ENCODE data around the gene TRMT10B. TPM values are rescaled to one million over a fixed set of nuclear protein-coding genes. Genes with fewer than 3 reads are reported as not detected.

The TRMT10B gene
- total and polyA plus RNA-seq, 2 of the 13 experiments (the other 11 are each of a cell fraction or from before 2014, with no cell fraction given) = 3.1 to 3.9 TPM

DNA sequence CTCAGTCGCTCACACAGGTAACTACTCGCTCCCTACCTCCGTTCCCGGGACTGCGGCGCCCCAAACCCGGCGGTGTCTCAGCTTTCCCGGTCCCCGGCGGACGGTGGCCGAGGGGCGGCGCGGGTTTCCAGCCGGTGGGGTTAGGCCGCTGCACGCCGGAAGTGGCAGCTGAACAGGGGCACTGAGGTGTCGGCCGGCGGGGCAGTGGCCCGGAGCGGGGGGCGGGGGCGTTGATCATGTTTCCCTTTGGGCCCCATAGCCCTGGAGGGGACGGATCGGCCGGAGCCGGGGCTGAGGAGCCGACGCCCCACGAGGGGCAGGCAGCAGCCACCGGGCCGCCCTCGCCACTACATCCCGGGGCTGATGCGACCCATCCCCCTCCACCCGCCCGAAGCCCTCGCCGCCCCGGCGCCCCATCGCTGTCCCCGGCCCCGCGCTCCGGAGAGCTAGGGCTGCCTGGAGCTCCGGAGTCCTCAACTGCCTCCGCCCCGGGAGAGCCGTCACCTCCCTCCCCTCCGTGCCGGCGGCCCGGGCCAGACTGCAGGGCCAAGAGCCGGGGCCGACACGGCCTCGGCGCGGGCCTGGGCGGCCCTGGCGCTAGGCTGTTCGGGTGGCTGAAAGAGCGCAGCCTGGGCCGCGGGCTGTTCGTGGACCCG lies 47.2 kb downstream of the TRMT10B start, which contains the start of gene DCAF10 (continued):
- TF ChIP-seq, protein P1, sequence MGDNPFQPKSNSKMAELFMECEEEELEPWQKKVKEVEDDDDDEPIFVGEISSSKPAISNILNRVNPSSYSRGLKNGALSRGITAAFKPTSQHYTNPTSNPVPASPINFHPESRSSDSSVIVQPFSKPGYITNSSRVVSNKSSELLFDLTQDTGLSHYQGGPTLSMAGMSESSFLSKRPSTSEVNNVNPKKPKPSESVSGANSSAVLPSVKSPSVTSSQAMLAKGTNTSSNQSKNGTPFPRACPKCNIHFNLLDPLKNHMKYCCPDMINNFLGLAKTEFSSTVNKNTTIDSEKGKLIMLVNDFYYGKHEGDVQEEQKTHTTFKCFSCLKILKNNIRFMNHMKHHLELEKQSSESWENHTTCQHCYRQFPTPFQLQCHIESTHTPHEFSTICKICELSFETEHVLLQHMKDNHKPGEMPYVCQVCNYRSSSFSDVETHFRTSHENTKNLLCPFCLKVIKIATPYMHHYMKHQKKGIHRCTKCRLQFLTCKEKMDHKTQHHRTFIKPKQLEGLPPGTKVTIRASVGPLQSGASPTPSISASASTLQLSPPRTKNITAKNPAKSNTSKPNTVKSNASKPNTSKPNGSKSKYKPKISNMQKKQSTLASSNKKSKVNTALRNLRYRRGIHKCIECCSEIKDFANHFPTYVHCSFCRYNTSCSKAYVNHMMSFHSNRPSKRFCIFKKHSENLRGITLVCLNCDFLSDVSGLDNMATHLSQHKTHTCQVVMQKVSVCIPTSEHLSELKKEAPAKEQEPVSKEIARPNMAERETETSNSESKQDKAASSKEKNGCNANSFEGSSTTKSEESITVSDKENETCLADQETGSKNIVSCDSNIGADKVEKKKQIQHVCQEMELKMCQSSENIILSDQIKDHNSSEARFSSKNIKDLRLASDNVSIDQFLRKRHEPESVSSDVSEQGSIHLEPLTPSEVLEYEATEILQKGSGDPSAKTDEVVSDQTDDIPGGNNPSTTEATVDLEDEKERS (CRISPR knock-in tag; IDR thresholded peaks at IDR 0.05) = peak; percentile 93
- TF ChIP-seq ZFY (CRISPR knock-in tag; IDR thresholded peaks at IDR 0.05) = peak; percentile 92
- TF ChIP-seq NONO (IDR thresholded peaks at IDR 0.05) = no peak
- TF ChIP-seq NONO (CRISPR knock-in tag; conservative IDR thresholded peaks at IDR 0.05) = peak; percentile 100
- TF ChIP-seq ZNF263 (CRISPR knock-in tag; IDR thresholded peaks at IDR 0.05) = peak; percentile 55
- TF ChIP-seq, protein P2, sequence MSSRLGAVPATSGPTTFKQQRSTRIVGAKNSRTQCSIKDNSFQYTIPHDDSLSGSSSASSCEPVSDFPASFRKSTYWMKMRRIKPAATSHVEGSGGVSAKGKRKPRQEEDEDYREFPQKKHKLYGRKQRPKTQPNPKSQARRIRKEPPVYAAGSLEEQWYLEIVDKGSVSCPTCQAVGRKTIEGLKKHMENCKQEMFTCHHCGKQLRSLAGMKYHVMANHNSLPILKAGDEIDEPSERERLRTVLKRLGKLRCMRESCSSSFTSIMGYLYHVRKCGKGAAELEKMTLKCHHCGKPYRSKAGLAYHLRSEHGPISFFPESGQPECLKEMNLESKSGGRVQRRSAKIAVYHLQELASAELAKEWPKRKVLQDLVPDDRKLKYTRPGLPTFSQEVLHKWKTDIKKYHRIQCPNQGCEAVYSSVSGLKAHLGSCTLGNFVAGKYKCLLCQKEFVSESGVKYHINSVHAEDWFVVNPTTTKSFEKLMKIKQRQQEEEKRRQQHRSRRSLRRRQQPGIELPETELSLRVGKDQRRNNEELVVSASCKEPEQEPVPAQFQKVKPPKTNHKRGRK (CRISPR knock-in tag; IDR thresholded peaks at IDR 0.05) = peak; percentile 90
- TF ChIP-seq, protein P3, sequence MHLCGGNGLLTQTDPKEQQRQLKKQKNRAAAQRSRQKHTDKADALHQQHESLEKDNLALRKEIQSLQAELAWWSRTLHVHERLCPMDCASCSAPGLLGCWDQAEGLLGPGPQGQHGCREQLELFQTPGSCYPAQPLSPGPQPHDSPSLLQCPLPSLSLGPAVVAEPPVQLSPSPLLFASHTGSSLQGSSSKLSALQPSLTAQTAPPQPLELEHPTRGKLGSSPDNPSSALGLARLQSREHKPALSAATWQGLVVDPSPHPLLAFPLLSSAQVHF (CRISPR knock-in tag; IDR thresholded peaks at IDR 0.05) = no peak
- no peak for TF ChIP-seq NFE2 (CRISPR knock-in tag; IDR thresholded peaks at IDR 0.05)
- TF ChIP-seq NR2F1 (CRISPR knock-in tag; IDR thresholded peaks at IDR 0.05) = peak in 1 of 2 experiments; percentile 35; a peak in 1 of 4 replicates
- peak; percentile 80 for TF ChIP-seq POLR2AphosphoS5 (IDR thresholded peaks at IDR 0.05; ENCODE audit: low read depth, low read length)
- peak; percentile 84; the same call in 1 of the 2 replicates for TF ChIP-seq ZNF547 (CRISPR knock-in tag; IDR thresholded peaks at IDR 0.05)
- TF ChIP-seq, protein P4, sequence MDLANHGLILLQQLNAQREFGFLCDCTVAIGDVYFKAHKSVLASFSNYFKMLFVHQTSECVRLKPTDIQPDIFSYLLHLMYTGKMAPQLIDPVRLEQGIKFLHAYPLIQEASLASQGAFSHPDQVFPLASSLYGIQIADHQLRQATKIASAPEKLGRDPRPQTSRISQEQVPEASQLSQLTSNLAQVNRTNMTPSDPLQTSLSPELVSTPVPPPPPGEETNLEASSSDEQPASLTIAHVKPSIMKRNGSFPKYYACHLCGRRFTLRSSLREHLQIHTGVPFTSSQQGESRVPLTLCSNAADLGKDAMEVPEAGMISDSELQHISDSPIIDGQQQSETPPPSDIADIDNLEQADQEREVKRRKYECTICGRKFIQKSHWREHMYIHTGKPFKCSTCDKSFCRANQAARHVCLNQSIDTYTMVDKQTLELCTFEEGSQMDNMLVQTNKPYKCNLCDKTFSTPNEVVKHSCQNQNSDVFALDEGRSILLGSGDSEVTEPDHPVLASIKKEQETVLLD (CRISPR knock-in tag; IDR thresholded peaks at IDR 0.05; ENCODE audit: low read depth) = peak; percentile 95
- peak; percentile 22; the same call in 1 of the 2 replicates for TF ChIP-seq HES4 (CRISPR knock-in tag; IDR thresholded peaks at IDR 0.05; ENCODE audit: borderline replicate concordance)
- TF ChIP-seq, protein P5, sequence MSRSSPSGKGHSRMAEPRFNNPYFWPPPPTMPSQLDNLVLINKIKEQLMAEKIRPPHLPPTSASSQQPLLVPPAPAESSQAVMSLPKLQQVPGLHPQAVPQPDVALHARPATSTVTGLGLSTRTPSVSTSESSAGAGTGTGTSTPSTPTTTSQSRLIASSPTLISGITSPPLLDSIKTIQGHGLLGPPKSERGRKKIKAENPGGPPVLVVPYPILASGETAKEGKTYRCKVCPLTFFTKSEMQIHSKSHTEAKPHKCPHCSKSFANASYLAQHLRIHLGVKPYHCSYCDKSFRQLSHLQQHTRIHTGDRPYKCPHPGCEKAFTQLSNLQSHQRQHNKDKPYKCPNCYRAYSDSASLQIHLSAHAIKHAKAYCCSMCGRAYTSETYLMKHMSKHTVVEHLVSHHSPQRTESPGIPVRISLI (CRISPR knock-in tag; IDR thresholded peaks at IDR 0.05; ENCODE audit: borderline replicate concordance) = 0 out of 2 replicates have a peak, but pooled peaks have one; percentile 67
- peak; percentile 66 for TF ChIP-seq ZNF780A (CRISPR knock-in tag; IDR thresholded peaks at IDR 0.05)
- TF ChIP-seq, protein P6, sequence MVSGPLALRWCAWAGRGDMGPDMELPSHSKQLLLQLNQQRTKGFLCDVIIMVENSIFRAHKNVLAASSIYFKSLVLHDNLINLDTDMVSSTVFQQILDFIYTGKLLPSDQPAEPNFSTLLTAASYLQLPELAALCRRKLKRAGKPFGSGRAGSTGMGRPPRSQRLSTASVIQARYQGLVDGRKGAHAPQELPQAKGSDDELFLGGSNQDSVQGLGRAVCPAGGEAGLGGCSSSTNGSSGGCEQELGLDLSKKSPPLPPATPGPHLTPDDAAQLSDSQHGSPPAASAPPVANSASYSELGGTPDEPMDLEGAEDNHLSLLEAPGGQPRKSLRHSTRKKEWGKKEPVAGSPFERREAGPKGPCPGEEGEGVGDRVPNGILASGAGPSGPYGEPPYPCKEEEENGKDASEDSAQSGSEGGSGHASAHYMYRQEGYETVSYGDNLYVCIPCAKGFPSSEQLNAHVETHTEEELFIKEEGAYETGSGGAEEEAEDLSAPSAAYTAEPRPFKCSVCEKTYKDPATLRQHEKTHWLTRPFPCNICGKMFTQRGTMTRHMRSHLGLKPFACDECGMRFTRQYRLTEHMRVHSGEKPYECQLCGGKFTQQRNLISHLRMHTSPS (CRISPR knock-in tag; IDR thresholded peaks at IDR 0.05; ENCODE audit: low read depth) = peak; percentile 60; the same call in 1 of the 2 replicates
- TF ChIP-seq, protein P7, sequence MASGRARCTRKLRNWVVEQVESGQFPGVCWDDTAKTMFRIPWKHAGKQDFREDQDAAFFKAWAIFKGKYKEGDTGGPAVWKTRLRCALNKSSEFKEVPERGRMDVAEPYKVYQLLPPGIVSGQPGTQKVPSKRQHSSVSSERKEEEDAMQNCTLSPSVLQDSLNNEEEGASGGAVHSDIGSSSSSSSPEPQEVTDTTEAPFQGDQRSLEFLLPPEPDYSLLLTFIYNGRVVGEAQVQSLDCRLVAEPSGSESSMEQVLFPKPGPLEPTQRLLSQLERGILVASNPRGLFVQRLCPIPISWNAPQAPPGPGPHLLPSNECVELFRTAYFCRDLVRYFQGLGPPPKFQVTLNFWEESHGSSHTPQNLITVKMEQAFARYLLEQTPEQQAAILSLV (CRISPR knock-in tag; IDR thresholded peaks at IDR 0.05; ENCODE audit: borderline replicate concordance) = peak; percentile 91
